Erythroblast (primary cell): ENCODE results near the gene FRYL.
"Not testable (repeated sequence)": the region's sequence is repeated elsewhere in the genome, so short reads cannot be mapped to it uniquely, and the experiment has no call there.

Experiments used
- DNase-seq, 2 experiments: peaks; one replicate each; lab custom pipeline; 2025; lab: John Stamatoyannopoulos, UW
- GATA1 ChIP-seq: IDR thresholded peaks from 2 replicates; pipeline ENCODE4 v1.6.1; 2011; ENCODE audit warnings: low read depth, mild to moderate bottlenecking, control low read depth, low read length, moderate library complexity
- POLR2A ChIP-seq: IDR thresholded peaks from 2 replicates; pipeline ENCODE4 v1.6.1; 2011; ENCODE audit warnings: mild to moderate bottlenecking, low read length

The FRYL gene

DNA sequence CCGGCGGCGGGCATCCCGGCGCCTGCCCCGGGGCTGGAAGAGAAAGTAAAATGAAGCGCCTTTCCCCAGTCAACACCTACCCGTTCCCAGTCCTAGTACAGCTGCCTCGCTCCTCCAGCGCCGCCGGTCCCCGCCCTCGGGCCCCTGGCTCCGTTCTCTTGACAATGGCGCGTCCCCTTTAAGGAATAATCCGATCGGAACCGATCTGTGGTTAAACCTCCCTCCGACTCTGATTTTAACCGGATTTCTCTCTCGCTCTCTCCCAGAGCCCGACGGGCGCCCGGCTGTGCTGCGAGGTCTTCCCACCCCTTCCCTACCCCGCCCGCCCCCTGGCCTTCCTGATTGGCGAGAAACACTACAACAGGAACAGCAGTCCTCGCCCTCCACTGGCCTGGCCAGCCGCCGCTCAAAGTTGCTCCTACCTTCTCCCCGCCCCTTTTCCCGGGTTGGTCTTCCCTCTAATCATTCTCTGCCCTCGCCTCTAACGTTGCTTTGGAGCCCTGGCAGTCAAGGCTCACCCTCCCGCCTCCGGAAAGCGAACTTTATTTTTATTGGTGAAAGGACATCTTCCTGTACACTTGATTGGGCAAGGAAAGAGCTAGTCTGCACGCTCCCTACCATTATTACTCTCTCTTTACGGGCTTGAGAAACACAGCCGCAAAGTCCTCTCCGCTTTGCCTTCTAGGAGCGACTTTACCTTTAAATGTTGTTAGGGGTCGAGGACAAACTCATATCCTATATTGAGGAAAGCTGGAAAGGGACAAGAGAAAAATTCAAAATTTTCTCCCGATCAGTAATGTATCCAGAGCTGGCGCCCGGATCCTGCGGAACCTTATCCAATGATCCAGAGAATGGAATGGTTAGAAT lies at the start of gene FRYL:
FRYL (minus strand) TSS at position 282 of the 867 bp plus-strand sequence. CDS start 145,869 bp downstream, outside the sequence.
- no peak for TF ChIP-seq GATA1
- TF ChIP-seq POLR2A = peak; percentile 63
- DNase-seq = peak; percentile 99

- DNase-seq = no peak
- TF ChIP-seq GATA1 (no peak), POLR2A (no peak)
These were observed 47.5 kb upstream of the FRYL start for GRCh38 chr4:48827622-48828021.

DNA sequence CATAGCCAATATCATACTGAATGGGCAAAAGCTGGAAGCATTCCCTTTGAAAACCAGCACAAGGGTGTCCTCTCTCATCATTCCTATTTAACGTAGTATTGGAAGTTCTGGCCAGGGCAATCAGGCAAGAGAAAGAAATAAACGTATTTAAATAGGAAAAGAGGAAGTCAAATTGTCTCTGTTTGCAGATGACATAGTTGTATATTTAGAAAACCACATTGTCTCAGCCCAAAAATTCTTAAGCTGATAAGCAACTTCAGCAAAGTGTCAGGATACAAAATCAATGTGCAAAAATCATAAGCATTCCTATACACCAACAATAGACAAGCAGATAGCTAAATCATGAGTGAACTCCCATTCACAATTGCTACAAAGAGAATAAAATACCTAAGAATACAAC lies 41.4 kb upstream of the FRYL start:
- DNase-seq = not testable (repeated sequence)

GRCh38 chr4:48816971-48817370 lies 36.9 kb upstream of the FRYL start:
- DNase-seq = no peak

GRCh38 chr4:48816297-48816696 lies 36.2 kb upstream of the FRYL start:
- not testable (repeated sequence) for DNase-seq

More at GRCh38 chr4:48816971-48817370, 36.9 kb upstream of the FRYL start:
- TF ChIP-seq POLR2A (no peak), GATA1 (no peak)

GRCh38 chr4:48815483-48815882 lies 35.4 kb upstream of the FRYL start:
- no peak for DNase-seq
- no peak for TF ChIP-seq GATA1
- no peak for TF ChIP-seq POLR2A

DNA sequence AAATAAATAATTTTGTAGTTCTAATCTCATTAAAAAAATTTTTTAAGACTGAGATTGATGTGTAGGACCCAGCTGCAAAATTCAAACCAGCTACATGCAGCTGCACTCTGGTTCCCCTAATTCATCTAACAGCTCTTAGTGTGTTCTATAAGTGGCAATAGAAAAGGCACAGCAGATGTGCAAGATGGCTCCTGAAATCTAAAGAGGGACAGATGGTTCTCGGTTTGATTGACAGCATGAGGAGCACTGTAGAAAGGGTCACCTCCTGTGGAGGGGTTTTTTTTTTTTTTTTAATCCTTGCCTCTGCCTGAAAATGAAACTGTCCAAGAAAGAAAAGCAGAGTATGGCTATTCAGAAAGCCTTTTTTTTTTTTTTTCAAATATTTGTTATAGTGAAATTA lies 33.9 kb upstream of the FRYL start:
- TF ChIP-seq POLR2A = no peak
- no peak for TF ChIP-seq GATA1
- no peak for DNase-seq

GRCh38 chr4:48812866-48813265 lies 32.8 kb upstream of the FRYL start:
- DNase-seq = no peak
- TF ChIP-seq POLR2A (no peak), GATA1 (no peak)

GRCh38 chr4:48804584-48805301 lies 24.7 kb upstream of the FRYL start:
- DNase-seq = no peak
- TF ChIP-seq POLR2A = no peak
- TF ChIP-seq GATA1 = no peak

- no peak for TF ChIP-seq POLR2A
- TF ChIP-seq GATA1 = no peak
- DNase-seq = no peak
These were observed 21.1 kb upstream of the FRYL start for GRCh38 chr4:48801016-48801715.

DNA sequence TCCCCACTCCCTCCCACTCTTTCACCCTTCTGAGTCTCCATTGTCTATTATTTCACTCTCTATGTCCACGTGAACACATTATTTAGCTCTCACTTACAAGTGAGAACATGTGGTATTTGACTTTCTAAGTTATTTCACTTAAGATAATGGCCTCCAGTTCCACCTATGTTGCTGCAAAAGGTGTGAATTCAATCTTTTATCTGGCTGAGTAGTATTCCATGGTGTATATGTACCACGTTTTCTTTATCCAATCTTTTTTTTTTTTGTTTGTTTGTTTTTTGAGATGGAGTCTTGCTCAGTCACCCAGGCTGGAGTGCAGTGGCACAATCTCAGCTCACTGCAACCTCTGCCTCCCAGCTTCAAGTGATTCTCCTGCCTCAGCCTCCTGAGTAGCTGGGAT lies 20.1 kb upstream of the FRYL start:
- DNase-seq = not testable (repeated sequence)

DNA sequence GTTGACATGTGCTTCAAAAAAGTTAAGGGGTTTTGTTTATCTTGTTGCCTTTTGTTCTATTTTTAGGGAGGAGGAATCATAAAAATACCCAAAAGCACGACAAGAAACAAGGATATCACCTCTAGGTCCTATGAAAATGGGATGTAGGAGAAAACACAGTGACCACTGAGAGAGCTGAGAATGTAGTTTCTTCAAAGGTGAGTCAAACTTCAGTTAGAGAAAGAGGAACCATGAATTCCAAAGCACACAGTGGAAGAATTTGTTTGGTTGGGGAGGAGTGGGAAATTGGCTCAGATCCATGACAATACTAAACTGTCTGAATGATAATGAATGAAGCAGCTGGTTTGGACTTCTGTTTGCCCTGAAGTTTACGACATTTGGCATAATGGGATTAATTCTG lies 19.1 kb upstream of the FRYL start:
- TF ChIP-seq GATA1 (no peak), POLR2A (no peak)
- no peak for DNase-seq

GRCh38 chr4:48798117-48798516 lies 18.0 kb upstream of the FRYL start:
- no peak for DNase-seq
- no peak for TF ChIP-seq GATA1
- no peak for TF ChIP-seq POLR2A
